ENCODE measurements around the gene CHRDL2.

Gene CHRDL2

GRCh38 chr11:74687237-74688023 lies 43.8 kb downstream of the CHRDL2 start:
- no peaks in the 10 kb centered on the region for H3K4me1 ChIP-seq (ENCODE audit: insufficient read depth, poor library complexity, severe bottlenecking)
- H3K27me3 ChIP-seq (ENCODE audit: insufficient read depth, poor library complexity, severe bottlenecking): no peaks in the 10 kb centered on the region
- no peak overlapping the region for H3K27ac ChIP-seq (ENCODE audit: poor library complexity, severe bottlenecking)
- DNase-seq (ENCODE audit: low spot score): peak; percentile 1
- no peak for ATAC-seq (ENCODE audit: low read depth)
- H3K36me3 ChIP-seq (ENCODE audit: low read depth): no peaks in the 10 kb centered on the region
- no peaks in the 10 kb centered on the region for H3K9me3 ChIP-seq (ENCODE audit: severe bottlenecking)
- TF ChIP-seq, protein P1, sequence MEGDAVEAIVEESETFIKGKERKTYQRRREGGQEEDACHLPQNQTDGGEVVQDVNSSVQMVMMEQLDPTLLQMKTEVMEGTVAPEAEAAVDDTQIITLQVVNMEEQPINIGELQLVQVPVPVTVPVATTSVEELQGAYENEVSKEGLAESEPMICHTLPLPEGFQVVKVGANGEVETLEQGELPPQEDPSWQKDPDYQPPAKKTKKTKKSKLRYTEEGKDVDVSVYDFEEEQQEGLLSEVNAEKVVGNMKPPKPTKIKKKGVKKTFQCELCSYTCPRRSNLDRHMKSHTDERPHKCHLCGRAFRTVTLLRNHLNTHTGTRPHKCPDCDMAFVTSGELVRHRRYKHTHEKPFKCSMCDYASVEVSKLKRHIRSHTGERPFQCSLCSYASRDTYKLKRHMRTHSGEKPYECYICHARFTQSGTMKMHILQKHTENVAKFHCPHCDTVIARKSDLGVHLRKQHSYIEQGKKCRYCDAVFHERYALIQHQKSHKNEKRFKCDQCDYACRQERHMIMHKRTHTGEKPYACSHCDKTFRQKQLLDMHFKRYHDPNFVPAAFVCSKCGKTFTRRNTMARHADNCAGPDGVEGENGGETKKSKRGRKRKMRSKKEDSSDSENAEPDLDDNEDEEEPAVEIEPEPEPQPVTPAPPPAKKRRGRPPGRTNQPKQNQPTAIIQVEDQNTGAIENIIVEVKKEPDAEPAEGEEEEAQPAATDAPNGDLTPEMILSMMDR (IDR thresholded peaks at IDR 0.05; ENCODE audit: poor library complexity, severe bottlenecking): no peak
- no peak overlapping the region for H3K4me3 ChIP-seq (ENCODE audit: severe bottlenecking)

DNA sequence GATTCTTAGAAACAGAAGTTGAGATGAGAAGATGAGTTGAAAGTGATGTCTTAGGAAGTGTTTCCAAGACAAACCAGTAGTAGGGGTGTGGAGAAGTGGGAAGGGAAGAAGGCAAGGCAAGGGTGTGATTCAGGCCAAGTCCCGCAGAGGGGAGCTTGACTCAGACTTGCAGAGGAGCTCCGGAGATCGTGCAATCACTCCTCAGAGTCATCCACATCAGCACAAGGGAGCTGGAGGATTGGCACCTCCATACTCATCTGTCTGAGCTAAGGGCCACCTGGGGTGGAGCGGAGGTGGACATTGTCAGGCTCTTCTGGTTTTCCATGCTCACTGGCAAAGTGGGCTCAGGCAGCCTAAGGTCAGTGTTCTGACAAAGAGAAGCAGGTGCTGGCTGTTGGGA lies 44.4 kb downstream of the CHRDL2 start:
- Histone ChIP-seq H3K9me3 (ENCODE audit: severe bottlenecking) (no peaks in the 10 kb centered on the region), H3K27me3 (ENCODE audit: insufficient read depth, poor library complexity, severe bottlenecking) (no peaks in the 10 kb centered on the region), H3K4me1 (ENCODE audit: insufficient read depth, poor library complexity, severe bottlenecking) (no peaks in the 10 kb centered on the region), H3K36me3 (ENCODE audit: low read depth) (no peaks in the 10 kb centered on the region), H3K4me3 (ENCODE audit: severe bottlenecking) (no peak overlapping the region), H3K27ac (ENCODE audit: poor library complexity, severe bottlenecking) (no peak overlapping the region)
- no peak for DNase-seq (ENCODE audit: low spot score)
- TF ChIP-seq, protein P1 (IDR thresholded peaks at IDR 0.05; ENCODE audit: poor library complexity, severe bottlenecking): no peak
- ATAC-seq (ENCODE audit: low read depth): no peak; the same call in 2 of the 3 replicates

GRCh38 chr11:74685905-74686304 lies 45.3 kb downstream of the CHRDL2 start:
- H3K36me3 ChIP-seq (ENCODE audit: low read depth): no peaks in the 10 kb centered on the region
- H3K27me3 ChIP-seq (ENCODE audit: insufficient read depth, poor library complexity, severe bottlenecking): no peaks in the 10 kb centered on the region
- no peak for ATAC-seq (ENCODE audit: low read depth)
- no peak overlapping the region for H3K27ac ChIP-seq (ENCODE audit: poor library complexity, severe bottlenecking)
- peak; percentile 9 for DNase-seq (ENCODE audit: low spot score)
- TF ChIP-seq, protein P1 (IDR thresholded peaks at IDR 0.05; ENCODE audit: poor library complexity, severe bottlenecking): no peak
- H3K4me3 ChIP-seq (ENCODE audit: severe bottlenecking): no peak overlapping the region
- H3K9me3 ChIP-seq (ENCODE audit: severe bottlenecking): no peaks in the 10 kb centered on the region
- no peaks in the 10 kb centered on the region for H3K4me1 ChIP-seq (ENCODE audit: insufficient read depth, poor library complexity, severe bottlenecking)

GRCh38 chr11:74685338-74685737 lies 45.9 kb downstream of the CHRDL2 start:
- Histone ChIP-seq H3K4me3 (ENCODE audit: severe bottlenecking) (no peak overlapping the region), H3K27me3 (ENCODE audit: insufficient read depth, poor library complexity, severe bottlenecking) (no peaks in the 10 kb centered on the region), H3K4me1 (ENCODE audit: insufficient read depth, poor library complexity, severe bottlenecking) (no peaks in the 10 kb centered on the region), H3K9me3 (ENCODE audit: severe bottlenecking) (no peaks in the 10 kb centered on the region), H3K36me3 (ENCODE audit: low read depth) (no peaks in the 10 kb centered on the region), H3K27ac (ENCODE audit: poor library complexity, severe bottlenecking) (no peak overlapping the region)
- no peak for DNase-seq (ENCODE audit: low spot score)
- ATAC-seq (ENCODE audit: low read depth): no peak
- TF ChIP-seq, protein P1 (IDR thresholded peaks at IDR 0.05; ENCODE audit: poor library complexity, severe bottlenecking): no peak

DNA sequence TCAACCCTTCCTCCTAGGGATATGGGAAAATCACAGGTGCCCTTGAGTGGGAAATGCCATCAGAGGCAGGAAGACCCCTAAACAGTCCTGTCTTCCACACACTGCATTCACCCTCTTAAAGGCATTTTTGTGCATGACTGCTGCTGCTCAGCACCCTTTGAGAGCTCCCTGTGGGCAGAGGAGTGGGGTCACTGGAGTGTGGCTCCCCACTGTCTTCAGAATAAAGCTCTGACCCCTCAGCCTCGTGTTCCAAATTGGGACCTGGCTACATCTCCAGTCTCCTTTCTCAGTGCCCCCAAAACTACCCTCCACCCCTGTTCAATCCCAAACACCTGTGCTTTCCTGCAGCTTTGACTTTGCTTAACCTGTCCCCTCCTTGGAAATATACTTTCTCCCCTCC lies 46.6 kb downstream of the CHRDL2 start:
- DNase-seq (ENCODE audit: low spot score): peak; percentile 2
- no peak for ATAC-seq (ENCODE audit: low read depth)
- Histone ChIP-seq H3K36me3 (ENCODE audit: low read depth) (no peaks in the 10 kb centered on the region), H3K27ac (ENCODE audit: poor library complexity, severe bottlenecking) (no peak overlapping the region), H3K27me3 (ENCODE audit: insufficient read depth, poor library complexity, severe bottlenecking) (no peaks in the 10 kb centered on the region), H3K9me3 (ENCODE audit: severe bottlenecking) (no peaks in the 10 kb centered on the region), H3K4me3 (ENCODE audit: severe bottlenecking) (no peak overlapping the region), H3K4me1 (ENCODE audit: insufficient read depth, poor library complexity, severe bottlenecking) (no peaks in the 10 kb centered on the region)
- TF ChIP-seq, protein P1 (IDR thresholded peaks at IDR 0.05; ENCODE audit: poor library complexity, severe bottlenecking): no peak
